H1 (cell line): ENCODE measurements around the gene LAMA4. TPM values are rescaled to one million over a fixed set of nuclear protein-coding genes. Genes with fewer than 3 reads are reported as not detected.

Source experiments
- CTCF ChIA-PET: fragments of 300-600 bp; sonication (Branson Sonifier 250); formaldehyde crosslinking; loops from one replicate; lab custom pipeline; 2021; ENCODE audit not compliant: partially characterized antibody; lab: Charles Lee
- POLR2A ChIA-PET: fragments of 300-600 bp; sonication (Branson Sonifier 250); formaldehyde crosslinking; loops from one replicate; lab custom pipeline; 2021; ENCODE audit warnings: inconsistent platforms; ENCODE audit not compliant: partially characterized antibody; lab: Charles Lee
- DNase-seq, 2 experiments: peaks; one replicate each; pipeline versions ENCODE4 v3.0.0 to v3.0.0-alpha.2; 2010 to 2022; ENCODE audit warnings: low spot score in 2 of 2, low read depth in 1 of 2, mixed read lengths in 1 of 2
- FAIRE-seq: peaks from 2 replicates; lab custom pipeline; 2011; peaks lifted over from hg19 to GRCh38; lab: Jason Lieb, UNC
- H2AFZ ChIP-seq: 2 replicates; pipeline ENCODE4 v1.8.1; 2012; ENCODE audit warnings: low read length, inconsistent platforms
- H2AK5ac ChIP-seq: 2 replicates; pipeline ENCODE4 v1.6.1; 2013; ENCODE audit warnings: low read depth, low read length
- H2BK120ac ChIP-seq: replicated peaks from 2 replicates; pipeline ENCODE3; 2013; ENCODE audit warnings: low read depth, low read length, inconsistent platforms
- H2BK12ac ChIP-seq: 2 replicates; pipeline ENCODE4 v1.6.1; 2013; ENCODE audit warnings: low read depth, low read length
- H2BK15ac ChIP-seq: 2 replicates; pipeline ENCODE4 v1.6.1; 2013; ENCODE audit warnings: low read length
- H2BK20ac ChIP-seq: 2 replicates; pipeline ENCODE4 v1.6.1; 2013; ENCODE audit warnings: low read length
- H2BK5ac ChIP-seq: 2 replicates; pipeline ENCODE4 v1.6.1; 2013; ENCODE audit warnings: low read depth, low read length
- H3K14ac ChIP-seq: 2 replicates; pipeline ENCODE4 v1.6.1; 2013; ENCODE audit warnings: inconsistent platforms; ENCODE audit not compliant: insufficient read length
- H3K18ac ChIP-seq: 2 replicates; pipeline ENCODE4 v1.6.1; 2013; ENCODE audit warnings: low read length; ENCODE audit errors: extremely low read depth
- H3K23ac ChIP-seq: 2 replicates; pipeline ENCODE4 v1.6.1; 2013; ENCODE audit warnings: inconsistent platforms; ENCODE audit not compliant: insufficient read length
- H3K23me2 ChIP-seq: 2 replicates; pipeline ENCODE4 v1.6.1; 2013; ENCODE audit warnings: low read depth, low read length
- H3K27ac ChIP-seq: 2 replicates; pipeline ENCODE4 v1.6.1; 2011; ENCODE audit warnings: low read depth, low read length, inconsistent platforms
- H3K27me3 ChIP-seq, 4 experiments: replicated peaks in 1 of 4; 1 replicate in 1 of 4; 2 replicates in 3 of 4; pipeline versions ENCODE4 v1.6.1 to v1.8.1; 2011 to 2013; ENCODE audit warnings: low read length in 3 of 4, mild to moderate bottlenecking in 3 of 4, inconsistent platforms in 2 of 4, mixed read lengths in 2 of 4, moderate library complexity in 1 of 4; ENCODE audit not compliant: control insufficient read depth in 3 of 4, insufficient read depth in 3 of 4; ENCODE audit errors: extremely low read depth in 1 of 4
- H3K36me3 ChIP-seq, 4 experiments: 2 replicates each; pipeline versions ENCODE4 v1.6.1 to v1.8.1; 2011 to 2013; ENCODE audit warnings: mild to moderate bottlenecking in 4 of 4, low read length in 3 of 4, moderate library complexity in 2 of 4, control low read depth in 1 of 4, inconsistent platforms in 1 of 4; ENCODE audit not compliant: insufficient read depth in 4 of 4, control insufficient read depth in 2 of 4
- H3K4ac ChIP-seq: replicated peaks from 2 replicates; pipeline ENCODE3; 2013; ENCODE audit warnings: low read length, low read depth, mixed read lengths, inconsistent platforms; ENCODE audit not compliant: insufficient read length
- H3K4me1 ChIP-seq, 4 experiments: replicated peaks in 1 of 4; 1 replicate in 1 of 4; 2 replicates in 3 of 4; pipeline versions ENCODE4 v1.6.1 to v1.8.1; 2011 to 2013; ENCODE audit warnings: low read length in 3 of 4, inconsistent platforms in 2 of 4, mixed read lengths in 1 of 4; ENCODE audit not compliant: insufficient read depth in 4 of 4, control insufficient read depth in 3 of 4
- H3K4me2 ChIP-seq, 2 experiments: 2 replicates each; pipeline versions ENCODE4 v1.6.1 to v1.8.1; 2011 to 2013; ENCODE audit warnings: low read depth in 2 of 2, low read length in 2 of 2, control low read depth in 1 of 2, inconsistent platforms in 1 of 2, mild to moderate bottlenecking in 1 of 2; ENCODE audit not compliant: insufficient read depth in 1 of 2
- H3K4me3 ChIP-seq, 4 experiments: fragments of 200-600, 300-600 bp in 1 of 4; sonication (generic), shearing (Covaris generic), sonication (Bioruptor Twin) in 1 of 4; 2 replicates each; pipeline versions ENCODE4 v1.5.1 to v1.8.1; 2011 to 2016; ENCODE audit warnings: low read length in 4 of 4, low read depth in 3 of 4, control low read depth in 2 of 4, inconsistent platforms in 2 of 4, mild to moderate bottlenecking in 2 of 4, mixed read lengths in 1 of 4, moderate library complexity in 1 of 4; ENCODE audit not compliant: insufficient read depth in 2 of 4; ENCODE audit errors: extremely low read depth in 1 of 4
- H3K56ac ChIP-seq: replicated peaks from 2 replicates; pipeline ENCODE3; 2013; ENCODE audit warnings: low read depth, mild to moderate bottlenecking, mixed read lengths, low read length, inconsistent platforms; ENCODE audit not compliant: insufficient read length
- H3K79me1 ChIP-seq: 2 replicates; pipeline ENCODE4 v1.6.1; 2013; ENCODE audit warnings: low read depth, low read length, control low read depth
- H3K79me2 ChIP-seq, 2 experiments: 2 replicates each; pipeline versions ENCODE4 v1.6.1 to v1.8.1; 2012 to 2013; ENCODE audit warnings: low read length in 2 of 2, mild to moderate bottlenecking in 2 of 2, inconsistent platforms in 1 of 2; ENCODE audit not compliant: insufficient read depth in 2 of 2, control insufficient read depth in 1 of 2
- H3K9ac ChIP-seq, 4 experiments: replicated peaks in 1 of 4; 1 replicate in 1 of 4; 2 replicates in 3 of 4; pipeline versions ENCODE4 v1.6.1 to v1.8.1; 2011 to 2013; ENCODE audit warnings: low read depth in 3 of 4, low read length in 3 of 4, control low read depth in 2 of 4, mild to moderate bottlenecking in 2 of 4, moderate library complexity in 2 of 4, inconsistent platforms in 1 of 4; ENCODE audit errors: extremely low read depth in 1 of 4
- H3K9me3 ChIP-seq, 2 experiments: 2 replicates each; pipeline versions ENCODE4 v1.6.1 to v1.8.1; 2012 to 2013; ENCODE audit warnings: mild to moderate bottlenecking in 2 of 2, moderate library complexity in 2 of 2, control low read depth in 1 of 2, inconsistent platforms in 1 of 2, low read depth in 1 of 2, low read length in 1 of 2, mixed read lengths in 1 of 2; ENCODE audit not compliant: insufficient read depth in 2 of 2
- H4K20me1 ChIP-seq, 2 experiments: replicated peaks in 1 of 2; 2 replicates each; pipeline versions ENCODE3 to v1.8.1; 2011 to 2013; ENCODE audit warnings: inconsistent platforms in 2 of 2, low read length in 2 of 2, mild to moderate bottlenecking in 1 of 2; ENCODE audit not compliant: insufficient read depth in 2 of 2, control insufficient read depth in 1 of 2
- H4K5ac ChIP-seq: 2 replicates; pipeline ENCODE4 v1.6.1; 2013; ENCODE audit warnings: low read length, low read depth, mixed read lengths, inconsistent platforms; ENCODE audit not compliant: insufficient read length
- H4K8ac ChIP-seq: 2 replicates; pipeline ENCODE4 v1.8.0; 2013; ENCODE audit warnings: mild to moderate bottlenecking, moderate library complexity, low read length, inconsistent platforms; ENCODE audit not compliant: insufficient read depth; ENCODE audit errors: extremely low read depth
- H4K91ac ChIP-seq: replicated peaks from 2 replicates; pipeline ENCODE3; 2013; ENCODE audit warnings: low read length, mixed read lengths, inconsistent platforms; ENCODE audit not compliant: insufficient read length
- WGBS, 2 experiments: shearing (Covaris generic) in 1 of 2; methylation state at CpG; one replicate each; pipeline versions ENCODE4 v1.1.6 to v1.1.7; 2013 to 2015; ENCODE audit warnings: low lambda C conversion rate in 2 of 2, mixed read lengths in 2 of 2, inconsistent platforms in 1 of 2, low coverage in 1 of 2, missing lambda C conversion rate in 1 of 2; ENCODE audit not compliant: insufficient replicate concordance in 2 of 2, insufficient coverage in 1 of 2, insufficient read length in 1 of 2; ENCODE audit errors: extremely low coverage in 1 of 2, missing lambda C conversion rate in 1 of 2; 5-methylcytosine and 5-hydroxymethylcytosine counted together
- polyA plus RNA-seq, 7 experiments: library from polyadenylated mRNA; depleted of rRNA in 3 of 7; stranded (reverse) in 5 of 7; unstranded in 2 of 7; fragments of >200 nt in 5 of 7; fragments of 200-250 nt in 2 of 7; gene quantifications; 1 replicate in 5 of 7; 2 replicates in 1 of 7; 4 replicates in 1 of 7; pipeline versions ENCODE4 v1.2.1 to v1.2.3, GENCODE V29; 2011 to 2013; ENCODE audit warnings: missing spikeins in 2 of 7, mixed read lengths in 2 of 7
- total RNA-seq: library from RNA; stranded (reverse); fragmentation: NEBNext Ultra II Directional; extraction: Animal tissue kit (Norgen Biotek cat#: 25700); gene quantifications from 2 replicates; pipeline ENCODE4 v1.2.1, GENCODE V29; 2021

Gene LAMA4
- total and polyA plus RNA-seq, 2 of the 8 experiments (the other 6 are each of a cell fraction or from before 2014, with no cell fraction given): 0.95 to 1.5 TPM

- H2BK120ac ChIP-seq: no peak overlapping the region
- H4K91ac ChIP-seq: no peak overlapping the region
- H4K20me1 ChIP-seq: no peaks in the 10 kb centered on the region
- no peaks in the 10 kb centered on the region for H3K23me2 ChIP-seq
- H3K79me2 ChIP-seq: no peaks in the 10 kb centered on the region
- no peak overlapping the region for H2AK5ac ChIP-seq
- H2AFZ ChIP-seq: no peak overlapping the region
- H3K14ac ChIP-seq: no peak overlapping the region
- CTCF ChIA-PET: interaction anchor here (0.6 to 1.5 kb wide), 3 partner anchors 50 to 198 kb away, joined by 3 to 5 read pairs (median 3); no protein-coding TSS in a partner anchor
- H3K4me2 ChIP-seq: no peak overlapping the region
- POLR2A ChIA-PET: no interaction called here
- FAIRE-seq (no peak), DNase-seq (no peak)
- no peaks in the 10 kb centered on the region for H3K36me3 ChIP-seq
- no peak overlapping the region for H4K5ac ChIP-seq
- no peak overlapping the region for H2BK15ac ChIP-seq
- H2BK5ac ChIP-seq: no peak overlapping the region
- H3K9me3 ChIP-seq: no peaks in the 10 kb centered on the region
- no peak overlapping the region for H4K8ac ChIP-seq
- no peak overlapping the region for H3K4me3 ChIP-seq
- H3K18ac ChIP-seq: no peak overlapping the region
- no peak overlapping the region for H2BK20ac ChIP-seq
- no peak overlapping the region for H3K27ac ChIP-seq
- no peak overlapping the region for H3K23ac ChIP-seq
- H3K79me1 ChIP-seq: no peaks in the 10 kb centered on the region
- no peak overlapping the region for H3K4ac ChIP-seq
- WGBS, 2 experiments: 91% methylated on average over 3 of the region's 3 CpGs; no CpG with 5 or more reads in 1 of the 2 experiments
- H3K56ac ChIP-seq: no peak overlapping the region
- no peak overlapping the region for H2BK12ac ChIP-seq
- no peaks in the 10 kb centered on the region for H3K4me1 ChIP-seq
- no peak overlapping the region for H3K9ac ChIP-seq
- H3K27me3 ChIP-seq: no peaks in the 10 kb centered on the region
Observed at GRCh38 chr6:112113431-112113830, 140.9 kb downstream of the LAMA4 start.
